ENCODE results near the gene OR52I1.

DNA sequence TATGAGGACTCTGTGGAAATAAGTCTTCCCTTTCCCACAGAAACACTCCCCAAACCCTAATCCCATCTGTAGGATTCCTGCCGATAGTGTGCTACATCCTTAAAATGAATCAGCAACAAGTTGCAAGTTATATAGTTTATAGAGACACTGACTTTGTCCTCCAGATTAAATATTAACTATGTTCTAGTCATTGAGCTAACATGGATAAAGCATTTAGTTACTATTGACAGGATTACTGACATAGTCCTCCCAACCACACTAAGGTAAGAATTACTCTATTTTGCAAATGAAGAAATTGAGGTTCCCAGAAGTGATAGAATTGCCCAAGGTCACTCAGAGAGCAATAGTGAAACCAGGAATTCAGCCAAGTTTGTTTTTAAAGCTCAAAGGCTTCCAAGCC lies 47.0 kb upstream of the OR52I1 start:
- TF ChIP-seq, protein P1, sequence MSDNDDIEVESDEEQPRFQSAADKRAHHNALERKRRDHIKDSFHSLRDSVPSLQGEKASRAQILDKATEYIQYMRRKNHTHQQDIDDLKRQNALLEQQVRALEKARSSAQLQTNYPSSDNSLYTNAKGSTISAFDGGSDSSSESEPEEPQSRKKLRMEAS (IDR thresholded peaks at IDR 0.05), result no peak
- TF ChIP-seq, protein P2, sequence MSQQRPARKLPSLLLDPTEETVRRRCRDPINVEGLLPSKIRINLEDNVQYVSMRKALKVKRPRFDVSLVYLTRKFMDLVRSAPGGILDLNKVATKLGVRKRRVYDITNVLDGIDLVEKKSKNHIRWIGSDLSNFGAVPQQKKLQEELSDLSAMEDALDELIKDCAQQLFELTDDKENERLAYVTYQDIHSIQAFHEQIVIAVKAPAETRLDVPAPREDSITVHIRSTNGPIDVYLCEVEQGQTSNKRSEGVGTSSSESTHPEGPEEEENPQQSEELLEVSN (IDR thresholded peaks at IDR 0.05; ENCODE audit: borderline replicate concordance, low read depth), result no peak
- no peak for TF ChIP-seq CBX8 (IDR thresholded peaks at IDR 0.05)
- TF ChIP-seq, protein P3, sequence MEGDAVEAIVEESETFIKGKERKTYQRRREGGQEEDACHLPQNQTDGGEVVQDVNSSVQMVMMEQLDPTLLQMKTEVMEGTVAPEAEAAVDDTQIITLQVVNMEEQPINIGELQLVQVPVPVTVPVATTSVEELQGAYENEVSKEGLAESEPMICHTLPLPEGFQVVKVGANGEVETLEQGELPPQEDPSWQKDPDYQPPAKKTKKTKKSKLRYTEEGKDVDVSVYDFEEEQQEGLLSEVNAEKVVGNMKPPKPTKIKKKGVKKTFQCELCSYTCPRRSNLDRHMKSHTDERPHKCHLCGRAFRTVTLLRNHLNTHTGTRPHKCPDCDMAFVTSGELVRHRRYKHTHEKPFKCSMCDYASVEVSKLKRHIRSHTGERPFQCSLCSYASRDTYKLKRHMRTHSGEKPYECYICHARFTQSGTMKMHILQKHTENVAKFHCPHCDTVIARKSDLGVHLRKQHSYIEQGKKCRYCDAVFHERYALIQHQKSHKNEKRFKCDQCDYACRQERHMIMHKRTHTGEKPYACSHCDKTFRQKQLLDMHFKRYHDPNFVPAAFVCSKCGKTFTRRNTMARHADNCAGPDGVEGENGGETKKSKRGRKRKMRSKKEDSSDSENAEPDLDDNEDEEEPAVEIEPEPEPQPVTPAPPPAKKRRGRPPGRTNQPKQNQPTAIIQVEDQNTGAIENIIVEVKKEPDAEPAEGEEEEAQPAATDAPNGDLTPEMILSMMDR (IDR thresholded peaks at IDR 0.05), result no peak
- no peak for TF ChIP-seq MAFK (IDR thresholded peaks at IDR 0.05; ENCODE audit: partially characterized antibody)
- no peak for TF ChIP-seq EP300 (IDR thresholded peaks at IDR 0.05)
- TF ChIP-seq BHLHE40 (IDR thresholded peaks at IDR 0.05; ENCODE audit: low read depth, low read length), result no peak
- no peak for TF ChIP-seq RAD21 (conservative IDR thresholded peaks at IDR 0.05 in 1 of 2, IDR thresholded peaks at IDR 0.05 in 1 of 2)
- no peak for TF ChIP-seq NR3C1 (IDR thresholded peaks at IDR 0.05)
- TF ChIP-seq, protein P4, sequence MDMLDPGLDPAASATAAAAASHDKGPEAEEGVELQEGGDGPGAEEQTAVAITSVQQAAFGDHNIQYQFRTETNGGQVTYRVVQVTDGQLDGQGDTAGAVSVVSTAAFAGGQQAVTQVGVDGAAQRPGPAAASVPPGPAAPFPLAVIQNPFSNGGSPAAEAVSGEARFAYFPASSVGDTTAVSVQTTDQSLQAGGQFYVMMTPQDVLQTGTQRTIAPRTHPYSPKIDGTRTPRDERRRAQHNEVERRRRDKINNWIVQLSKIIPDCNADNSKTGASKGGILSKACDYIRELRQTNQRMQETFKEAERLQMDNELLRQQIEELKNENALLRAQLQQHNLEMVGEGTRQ (IDR thresholded peaks at IDR 0.05), result no peak
